Measurements from ENCODE around the gene TNPO2.

DNA sequence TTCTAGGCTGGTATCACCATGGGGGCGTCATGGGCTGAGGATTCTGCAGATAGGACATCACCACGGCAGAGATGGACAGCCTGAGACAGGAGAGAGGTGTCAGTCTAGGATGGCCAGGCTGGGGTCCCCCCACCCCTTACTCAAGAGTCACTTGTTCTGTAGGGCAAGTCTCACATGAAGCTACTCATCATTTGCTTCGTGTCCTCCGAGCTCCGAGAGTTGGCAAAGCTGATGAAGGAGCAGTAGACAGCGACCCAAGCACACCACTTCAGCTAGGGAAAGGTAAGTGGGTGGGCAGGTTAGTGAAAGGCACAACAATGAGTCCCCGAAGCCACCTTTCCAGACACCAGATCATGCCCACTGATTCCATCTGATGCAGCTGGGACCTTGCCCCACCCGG is 55.4 kb downstream of the TNPO2 start:
- TF ChIP-seq SUZ12 (IDR thresholded peaks at IDR 0.05; ENCODE audit: extremely low read depth, insufficient read depth, insufficient read length) (no peak), ZNF274 (IDR thresholded peaks at IDR 0.05; ENCODE audit: low read depth, low read length) (no peak), YY1 (IDR thresholded peaks at IDR 0.05; ENCODE audit: insufficient read depth, insufficient read length) (no peak)
